WTC11 (cell line): ENCODE data around the gene SYS1. TPM values are rescaled to one million over a fixed set of nuclear protein-coding genes. Genes with fewer than 3 reads are reported as not detected.

Experiments used
- ATAC-seq: fragments of 200-7000 bp; cut with Tn5 transposase; 2 replicates; pipeline ENCODE4 v1.10.0; 2021; ENCODE audit warnings: mild to moderate bottlenecking, moderate library complexity
- CTCF ChIA-PET: fragments of 300-600 bp; sonication (Branson Sonifier 250); formaldehyde crosslinking; loops from one replicate; lab custom pipeline; 2021; ENCODE audit warnings: antibody characterized with exemption; lab: Charles Lee
- POLR2A ChIA-PET: fragments of 350-600 bp; sonication (Branson Sonifier 250); formaldehyde crosslinking; loops from one replicate; lab custom pipeline; 2021; ENCODE audit warnings: antibody characterized with exemption; lab: Charles Lee
- DNase-seq: peaks from one replicate; pipeline ENCODE4 v3.0.0; 2021; ENCODE audit warnings: low spot score
- H3K27ac Mint-ChIP-seq: 2 replicates; pipeline ENCODE4 v1.8.0; 2021; ENCODE audit warnings: mixed read lengths
- H3K27me3 Mint-ChIP-seq: 2 replicates; pipeline ENCODE4 v1.8.0; 2021; ENCODE audit warnings: low read depth, mild to moderate bottlenecking, moderate library complexity, mixed read lengths
- H3K36me3 Mint-ChIP-seq: 2 replicates; pipeline ENCODE4 v1.8.0; 2021; ENCODE audit warnings: mixed read lengths
- H3K4me1 Mint-ChIP-seq: 2 replicates; pipeline ENCODE4 v1.8.0; 2022; ENCODE audit warnings: mixed read lengths
- H3K4me3 Mint-ChIP-seq: 2 replicates; pipeline ENCODE4 v1.8.0; 2021; ENCODE audit warnings: mild to moderate bottlenecking, moderate library complexity, mixed read lengths
- H3K9me3 Mint-ChIP-seq: 2 replicates; pipeline ENCODE4 v1.8.0; 2021; ENCODE audit warnings: mixed read lengths
- ARID4B ChIP-seq: sonication (generic); formaldehyde crosslinking; IDR thresholded peaks from 2 replicates; pipeline ENCODE4 v1.8.0; 2023; ENCODE audit warnings: missing genetic modification reagents, mild to moderate bottlenecking, borderline replicate concordance
- CDX4 ChIP-seq: fragments of 250-450 bp; sonication (Bioruptor Pico); IDR thresholded peaks from 2 replicates; pipeline ENCODE4 v1.9.0; 2021; ENCODE audit warnings: moderate library complexity, mild to moderate bottlenecking, inconsistent platforms, borderline replicate concordance
- ELF4 ChIP-seq: sonication (generic); formaldehyde crosslinking; IDR thresholded peaks from 2 replicates; pipeline ENCODE4 v1.8.1; 2022; ENCODE audit warnings: low read depth, mild to moderate bottlenecking, moderate library complexity, missing genetic modification reagents
- ERG ChIP-seq: fragments of 250-450 bp; sonication (Bioruptor Pico); IDR thresholded peaks from 2 replicates; pipeline ENCODE4 v1.8.0; 2021; ENCODE audit warnings: mild to moderate bottlenecking
- ETV6 ChIP-seq: sonication (generic); formaldehyde crosslinking; IDR thresholded peaks from 2 replicates; pipeline ENCODE4 v1.8.1; 2022; ENCODE audit warnings: mild to moderate bottlenecking, missing genetic modification reagents
- GABPB1 ChIP-seq: sonication (generic); formaldehyde crosslinking; IDR thresholded peaks from 2 replicates; pipeline ENCODE4 v1.8.1; 2023; ENCODE audit warnings: mild to moderate bottlenecking, missing genetic modification reagents
- HMGA2 ChIP-seq: fragments of 250-450 bp; sonication (Bioruptor Pico); IDR thresholded peaks from 2 replicates; pipeline ENCODE4 v1.4.0; 2021; ENCODE audit warnings: mild to moderate bottlenecking, moderate library complexity
- MAX ChIP-seq: sonication (generic); formaldehyde crosslinking; IDR thresholded peaks from 2 replicates; pipeline ENCODE4 v1.8.0; 2022; ENCODE audit warnings: mild to moderate bottlenecking, missing genetic modification reagents
- MYBL2 ChIP-seq: sonication (generic); formaldehyde crosslinking; IDR thresholded peaks from 2 replicates; pipeline ENCODE4 v1.8.1; 2023; ENCODE audit warnings: mild to moderate bottlenecking, moderate library complexity, missing genetic modification reagents
- NFATC4 ChIP-seq: fragments of 250-450 bp; sonication (Bioruptor Pico); IDR thresholded peaks from 2 replicates; pipeline ENCODE4 v1.9.0; 2021; ENCODE audit warnings: mild to moderate bottlenecking
- NFYB ChIP-seq: sonication (generic); formaldehyde crosslinking; conservative IDR thresholded peaks from 2 replicates; pipeline ENCODE4 v1.8.0; 2022; ENCODE audit warnings: low read depth, missing genetic modification reagents
- NR1H2 ChIP-seq: sonication (generic); formaldehyde crosslinking; IDR thresholded peaks from 2 replicates; pipeline ENCODE4 v1.9.0; 2021; ENCODE audit warnings: mild to moderate bottlenecking, moderate library complexity, missing genetic modification reagents
- RELA ChIP-seq: sonication (generic); formaldehyde crosslinking; IDR thresholded peaks from 2 replicates; pipeline ENCODE4 v1.8.1; 2022; ENCODE audit warnings: missing genetic modification reagents, mild to moderate bottlenecking, borderline replicate concordance
- SMAD4 ChIP-seq: sonication (generic); formaldehyde crosslinking; IDR thresholded peaks from 2 replicates; pipeline ENCODE4 v1.8.0; 2022; ENCODE audit warnings: mild to moderate bottlenecking, missing genetic modification reagents
- ZNF423 ChIP-seq: fragments of 250-450 bp; sonication (Bioruptor Pico); IDR thresholded peaks from 2 replicates; pipeline ENCODE4 v2.1.2; 2022; ENCODE audit warnings: mild to moderate bottlenecking, moderate library complexity
- ZNF671 ChIP-seq: fragments of 250-450 bp; sonication (Bioruptor Pico); IDR thresholded peaks from 2 replicates; pipeline ENCODE4 v1.8.0; 2021; ENCODE audit warnings: mild to moderate bottlenecking
- total RNA-seq: library from RNA; stranded (reverse); gene quantifications from 3 replicates; pipeline ENCODE4 v1.2.3, GENCODE V29; 2021
- TF ChIP-seq, protein P1 (sequence below): sonication (generic); formaldehyde crosslinking; IDR thresholded peaks from 2 replicates; pipeline ENCODE4 v1.8.1; 2022; ENCODE audit warnings: missing genetic modification reagents, borderline replicate concordance
- TF ChIP-seq, protein P2 (sequence below): sonication (generic); formaldehyde crosslinking; IDR thresholded peaks from 2 replicates; pipeline ENCODE4 v1.8.0; 2023; ENCODE audit warnings: missing genetic modification reagents
- TF ChIP-seq, protein P3 (sequence below): sonication (generic); formaldehyde crosslinking; conservative IDR thresholded peaks from 2 replicates; pipeline ENCODE4 v1.8.1; 2023; ENCODE audit warnings: mild to moderate bottlenecking, low read depth, missing genetic modification reagents, moderate library complexity

Gene SYS1
- total RNA-seq, 1 experiment from 2014 or later = 16.4 TPM

- H3K4me3 Mint-ChIP-seq = no peak overlapping the region
- CTCF ChIA-PET = interaction anchor here (1.1 to 8.3 kb wide), 7 partner anchors 11 to 91 kb away, joined by 3 to 152 read pairs (median 4); partner anchors contain the start of gene SDC4
- H3K4me1 Mint-ChIP-seq = peaks cover 30% of the 10 kb centered on the region
- no peaks in the 10 kb centered on the region for H3K36me3 Mint-ChIP-seq
- ATAC-seq (no peak), DNase-seq (no peak)
- TF ChIP-seq ZNF423 (CRISPR knock-in tag) (no peak), SMAD4 (no peak), GABPB1 (CRISPR knock-in tag) (0 out of 2 replicates have a peak, but pooled peaks have one; percentile 39), MAX (CRISPR knock-in tag) (no peak), NFATC4 (CRISPR knock-in tag) (no peak), ETV6 (CRISPR knock-in tag) (no peak)
- no peaks in the 10 kb centered on the region for H3K9me3 Mint-ChIP-seq
- POLR2A ChIA-PET = no interaction called here
- no peak overlapping the region; the same call in 1 of the 2 replicates for H3K27ac Mint-ChIP-seq
- H3K27me3 Mint-ChIP-seq = no peaks in the 10 kb centered on the region
Measured at GRCh38 chr20:45359069-45359405, 3.9 kb upstream of the SYS1 start.

- ChIA-PET CTCF (interaction anchor here (0.7 to 8.3 kb wide), 9 partner anchors 11 to 90 kb away, joined by 3 to 152 read pairs (median 3); partner anchors contain the start of gene SDC4), POLR2A (no interaction called here)
- TF ChIP-seq ZNF423 (CRISPR knock-in tag) (no peak), GABPB1 (CRISPR knock-in tag) (peak; percentile 10)
- Mint-ChIP-seq H3K4me3 (no peak overlapping the region), H3K27me3 (no peaks in the 10 kb centered on the region), H3K9me3 (no peaks in the 10 kb centered on the region), H3K4me1 (peaks cover 29% of the 10 kb centered on the region), H3K27ac (no peak overlapping the region), H3K36me3 (no peaks in the 10 kb centered on the region)
- ATAC-seq (no peak), DNase-seq (no peak)
Measured at GRCh38 chr20:45359406-45360148, 3.4 kb upstream of the SYS1 start.

DNA sequence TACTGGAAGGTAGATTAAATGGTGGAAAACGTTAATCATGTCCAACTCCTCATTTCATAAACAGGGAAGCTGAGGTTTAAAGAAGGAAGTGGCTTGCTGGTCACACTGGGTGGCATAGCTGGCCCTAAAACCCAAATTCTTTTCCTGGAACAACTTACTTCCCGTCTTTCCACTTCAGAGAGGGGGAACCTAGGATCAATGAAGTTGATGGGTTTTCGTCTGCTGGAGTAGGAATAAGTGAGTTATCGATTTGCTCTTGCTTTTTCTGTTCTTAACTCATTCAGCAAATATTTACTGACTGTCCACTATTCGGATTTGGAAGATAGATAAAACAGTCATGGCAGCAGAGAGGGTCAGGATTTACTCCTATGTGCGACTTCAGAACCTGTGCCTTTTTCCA is 1.2 kb upstream of the SYS1 start:
- Mint-ChIP-seq H3K27me3 (no peaks in the 10 kb centered on the region), H3K27ac (no peak overlapping the region), H3K4me3 (no peak overlapping the region), H3K4me1 (peaks cover 29% of the 10 kb centered on the region), H3K9me3 (no peaks in the 10 kb centered on the region), H3K36me3 (no peaks in the 10 kb centered on the region; the same call in 1 of the 2 replicates)
- POLR2A ChIA-PET = interaction anchor here (0.7 to 3.0 kb wide), 3 partner anchors 14 to 50 kb away, joined by 3 to 11 read pairs (median 9); partner anchors contain the start of gene SDC4
- DNase-seq (no peak), ATAC-seq (no peak)
- CTCF ChIA-PET = interaction anchor here (0.7 to 8.3 kb wide), 11 partner anchors 10 to 163 kb away, joined by 3 to 152 read pairs (median 16); partner anchors contain the start of genes PIGT, SDC4 and WFDC2
- TF ChIP-seq, protein P1, sequence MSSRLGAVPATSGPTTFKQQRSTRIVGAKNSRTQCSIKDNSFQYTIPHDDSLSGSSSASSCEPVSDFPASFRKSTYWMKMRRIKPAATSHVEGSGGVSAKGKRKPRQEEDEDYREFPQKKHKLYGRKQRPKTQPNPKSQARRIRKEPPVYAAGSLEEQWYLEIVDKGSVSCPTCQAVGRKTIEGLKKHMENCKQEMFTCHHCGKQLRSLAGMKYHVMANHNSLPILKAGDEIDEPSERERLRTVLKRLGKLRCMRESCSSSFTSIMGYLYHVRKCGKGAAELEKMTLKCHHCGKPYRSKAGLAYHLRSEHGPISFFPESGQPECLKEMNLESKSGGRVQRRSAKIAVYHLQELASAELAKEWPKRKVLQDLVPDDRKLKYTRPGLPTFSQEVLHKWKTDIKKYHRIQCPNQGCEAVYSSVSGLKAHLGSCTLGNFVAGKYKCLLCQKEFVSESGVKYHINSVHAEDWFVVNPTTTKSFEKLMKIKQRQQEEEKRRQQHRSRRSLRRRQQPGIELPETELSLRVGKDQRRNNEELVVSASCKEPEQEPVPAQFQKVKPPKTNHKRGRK = no peak
- TF ChIP-seq ELF4 (CRISPR knock-in tag) = no peak
- TF ChIP-seq NFYB (CRISPR knock-in tag) = no peak
- no peak for TF ChIP-seq MYBL2
- TF ChIP-seq ERG = no peak
- TF ChIP-seq ARID4B (CRISPR knock-in tag) = no peak
- TF ChIP-seq NR1H2 = no peak
- TF ChIP-seq CDX4 = no peak
- no peak for TF ChIP-seq RELA
- TF ChIP-seq, protein P2, sequence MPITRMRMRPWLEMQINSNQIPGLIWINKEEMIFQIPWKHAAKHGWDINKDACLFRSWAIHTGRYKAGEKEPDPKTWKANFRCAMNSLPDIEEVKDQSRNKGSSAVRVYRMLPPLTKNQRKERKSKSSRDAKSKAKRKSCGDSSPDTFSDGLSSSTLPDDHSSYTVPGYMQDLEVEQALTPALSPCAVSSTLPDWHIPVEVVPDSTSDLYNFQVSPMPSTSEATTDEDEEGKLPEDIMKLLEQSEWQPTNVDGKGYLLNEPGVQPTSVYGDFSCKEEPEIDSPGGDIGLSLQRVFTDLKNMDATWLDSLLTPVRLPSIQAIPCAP (CRISPR knock-in tag) = no peak
- TF ChIP-seq, protein P3, sequence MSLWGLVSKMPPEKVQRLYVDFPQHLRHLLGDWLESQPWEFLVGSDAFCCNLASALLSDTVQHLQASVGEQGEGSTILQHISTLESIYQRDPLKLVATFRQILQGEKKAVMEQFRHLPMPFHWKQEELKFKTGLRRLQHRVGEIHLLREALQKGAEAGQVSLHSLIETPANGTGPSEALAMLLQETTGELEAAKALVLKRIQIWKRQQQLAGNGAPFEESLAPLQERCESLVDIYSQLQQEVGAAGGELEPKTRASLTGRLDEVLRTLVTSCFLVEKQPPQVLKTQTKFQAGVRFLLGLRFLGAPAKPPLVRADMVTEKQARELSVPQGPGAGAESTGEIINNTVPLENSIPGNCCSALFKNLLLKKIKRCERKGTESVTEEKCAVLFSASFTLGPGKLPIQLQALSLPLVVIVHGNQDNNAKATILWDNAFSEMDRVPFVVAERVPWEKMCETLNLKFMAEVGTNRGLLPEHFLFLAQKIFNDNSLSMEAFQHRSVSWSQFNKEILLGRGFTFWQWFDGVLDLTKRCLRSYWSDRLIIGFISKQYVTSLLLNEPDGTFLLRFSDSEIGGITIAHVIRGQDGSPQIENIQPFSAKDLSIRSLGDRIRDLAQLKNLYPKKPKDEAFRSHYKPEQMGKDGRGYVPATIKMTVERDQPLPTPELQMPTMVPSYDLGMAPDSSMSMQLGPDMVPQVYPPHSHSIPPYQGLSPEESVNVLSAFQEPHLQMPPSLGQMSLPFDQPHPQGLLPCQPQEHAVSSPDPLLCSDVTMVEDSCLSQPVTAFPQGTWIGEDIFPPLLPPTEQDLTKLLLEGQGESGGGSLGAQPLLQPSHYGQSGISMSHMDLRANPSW (CRISPR knock-in tag) = no peak
- no peak for TF ChIP-seq HMGA2
- no peak for TF ChIP-seq ZNF671 (CRISPR knock-in tag)
